ENCODE data around the gene VAC14. TPM values are rescaled to one million over a fixed set of nuclear protein-coding genes. Genes with fewer than 3 reads are reported as not detected.

VAC14 gene
- total RNA-seq, 4 donors from 2014 or later = 23.5 to 44.1 (median 29.8) TPM

- Histone ChIP-seq H3K4me3 (no peak overlapping the region), H3K9me3 (no peaks in the 10 kb centered on the region), H3K27me3 (no peaks in the 10 kb centered on the region), H3K4me1 (peaks cover 14 to 91% (median 84%) of the 10 kb centered on the region in 3 donors), H3K27ac (peak overlapping the region; percentile 95 to 98 (median 97)), H3K36me3 (no peaks in the 10 kb centered on the region)
- WGBS, 2 donors (ENCODE audit: low coverage in 1 of 2) = no CpG with 5 or more reads among the region's 18 CpGs
- no peak for TF ChIP-seq POLR2AphosphoS5 (IDR thresholded peaks at IDR 0.05)
- no peak for TF ChIP-seq EP300 (IDR thresholded peaks at IDR 0.05)
- no peak for TF ChIP-seq POLR2A (IDR thresholded peaks at IDR 0.05)
- no peak for TF ChIP-seq CTCF (IDR thresholded peaks at IDR 0.05)
- no peak for ATAC-seq
Measured at GRCh38 chr16:70687671-70688245, 113.2 kb downstream of the VAC14 start.

GRCh38 chr16:70687102-70687511 lies 113.9 kb downstream of the VAC14 start:
- no peak for ATAC-seq
- no CpG with 5 or more reads among the region's 5 CpGs for WGBS, 2 donors (ENCODE audit: low coverage in 1 of 2)
- Histone ChIP-seq H3K4me3 (no peak overlapping the region), H3K36me3 (no peaks in the 10 kb centered on the region), H3K9me3 (no peaks in the 10 kb centered on the region), H3K4me1 (peaks cover 9 to 91% (median 84%) of the 10 kb centered on the region in 3 donors), H3K27ac (peak overlapping the region; percentile 83 to 98 (median 97)), H3K27me3 (no peaks in the 10 kb centered on the region)
- TF ChIP-seq POLR2AphosphoS5 (IDR thresholded peaks at IDR 0.05) (no peak), EP300 (IDR thresholded peaks at IDR 0.05) (no peak), POLR2A (IDR thresholded peaks at IDR 0.05) (no peak), CTCF (IDR thresholded peaks at IDR 0.05) (no peak)

- H3K27me3 ChIP-seq = no peaks in the 10 kb centered on the region
- H3K4me3 ChIP-seq = peak overlapping the region; percentile 26 to 91
- ATAC-seq = peak; percentile 0
- no peaks in the 10 kb centered on the region for H3K36me3 ChIP-seq
- peaks cover 7 to 91% (median 84%) of the 10 kb centered on the region in 3 donors for H3K4me1 ChIP-seq
- H3K9me3 ChIP-seq = no peaks in the 10 kb centered on the region
- peak overlapping the region; percentile 83 to 98 (median 97) for H3K27ac ChIP-seq
- 30% methylated on average over 3 of the region's 29 CpGs; no CpG with 5 or more reads in 1 of the 2 donors for WGBS, 2 donors (ENCODE audit: low coverage in 1 of 2)
- TF ChIP-seq CTCF (IDR thresholded peaks at IDR 0.05) (no peak), EP300 (IDR thresholded peaks at IDR 0.05) (no peak), POLR2A (IDR thresholded peaks at IDR 0.05) (no peak), POLR2AphosphoS5 (IDR thresholded peaks at IDR 0.05) (no peak)
Measured at GRCh38 chr16:70686376-70687101, 114.4 kb downstream of the VAC14 start.

GRCh38 chr16:70685938-70686375 lies 115.0 kb downstream of the VAC14 start, which contains the start of gene MTSS2:
TSS of gene MTSS2 (minus strand) at chr16:70686053. CDS start at chr16:70685791, 262 bp downstream.
- peaks cover 2 to 91% (median 84%) of the 10 kb centered on the region in 3 donors for H3K4me1 ChIP-seq
- no CpG with 5 or more reads among the region's 72 CpGs for WGBS, 2 donors (ENCODE audit: low coverage in 1 of 2)
- no peaks in the 10 kb centered on the region for H3K36me3 ChIP-seq

More at GRCh38 chr16:70685938-70686375, 115.0 kb downstream of the VAC14 start, which contains the start of gene MTSS2:
- ATAC-seq = peak; percentile 87
- Histone ChIP-seq H3K27me3 (no peaks in the 10 kb centered on the region), H3K4me3 (peak within 1 kb of the TSS; percentile 61 to 91), H3K27ac (peak within 1 kb of the TSS; percentile 83 to 98 (median 97)), H3K9me3 (no peaks in the 10 kb centered on the region)
- TF ChIP-seq POLR2A (IDR thresholded peaks at IDR 0.05) (peak; percentile 76 to 79), EP300 (IDR thresholded peaks at IDR 0.05) (no peak), CTCF (IDR thresholded peaks at IDR 0.05) (peak in 2 of 4 experiments; percentile 15 to 19), POLR2AphosphoS5 (IDR thresholded peaks at IDR 0.05) (peak; percentile 67)
